OCI-LY3 (cell line): ENCODE results near the gene GDNF.

Experiments
- CTCF ChIP-seq: fragments of 200-600, 300-600 bp; sonication (generic); IDR thresholded peaks from 2 replicates; pipeline ENCODE4 v1.5.1; 2014; ENCODE audit warnings: antibody characterized with exemption, low read length, low read depth
- EZH2phosphoT487 ChIP-seq: fragments of 200-600 bp; shearing (Covaris generic); IDR thresholded peaks from 2 replicates; pipeline ENCODE4 v1.6.1; 2018; ENCODE audit warnings: antibody characterized with exemption, mixed run types, low read depth

- TF ChIP-seq CTCF (no peak), EZH2phosphoT487 (no peak)
Measured at GRCh38 chr5:37873988-37874387, 34.1 kb upstream of the GDNF start.
